Upper lobe of left lung (tissue), 6 donors: ENCODE results near the gene CKAP4. TPM values are rescaled to one million over a fixed set of nuclear protein-coding genes. Genes with fewer than 3 reads are reported as not detected.

ENCODE experiments used
- ATAC-seq, 2 donors: fragments of 200-7000 bp; cut with Tn5 transposase; one replicate each; pipeline ENCODE4 v1.9.1; 2022; ENCODE audit warnings: mild to moderate bottlenecking in 2 of 2, moderate library complexity in 2 of 2; ENCODE audit not compliant: low FRiP score in 2 of 2
- DNase-seq, 2 donors: peaks; one replicate each; pipeline ENCODE4 v3.0.0-alpha.2; 2019 to 2020
- H3K27ac ChIP-seq, 4 donors: fragments of 200-600 bp; sonication (generic); one replicate each; pipeline ENCODE4 v1.5.1; 2016 to 2019
- H3K27me3 ChIP-seq, 4 donors: fragments of 200-600 bp; sonication (generic); one replicate each; pipeline ENCODE4 v1.5.1; 2017 to 2019
- H3K36me3 ChIP-seq, 4 donors: fragments of 200-600 bp; sonication (generic); one replicate each; pipeline ENCODE4 v1.5.1; 2016 to 2019
- H3K4me1 ChIP-seq, 4 donors: fragments of 200-600 bp; sonication (generic); one replicate each; pipeline ENCODE4 v1.5.1; 2018 to 2019
- H3K4me3 ChIP-seq, 4 donors: fragments of 200-600 bp; sonication (generic); one replicate each; pipeline ENCODE4 v1.5.1; 2017 to 2019; ENCODE audit warnings: mild to moderate bottlenecking in 2 of 4, moderate library complexity in 1 of 4
- H3K9me3 ChIP-seq, 4 donors: fragments of 200-600 bp; sonication (generic); one replicate each; pipeline ENCODE4 v1.5.1; 2018 to 2019
- EP300 ChIP-seq, 4 donors: sonication (generic); formaldehyde crosslinking; IDR thresholded peaks; one replicate each; pipeline ENCODE4 v1.5.1; 2017; ENCODE audit warnings: antibody characterized with exemption in 4 of 4, control low read depth in 2 of 4
- POLR2A ChIP-seq, 4 donors: fragments of 450-650 bp; IDR thresholded peaks; one replicate each; pipeline ENCODE4 v1.5.1; 2016 to 2017; ENCODE audit warnings: antibody characterized with exemption in 4 of 4, mild to moderate bottlenecking in 2 of 4
- POLR2AphosphoS5 ChIP-seq, 2 donors: sonication (generic); formaldehyde crosslinking; IDR thresholded peaks; one replicate each; pipeline ENCODE4 v1.5.1; 2017; ENCODE audit warnings: antibody characterized with exemption in 2 of 2
- WGBS, 2 donors: methylation state at CpG; one replicate each; pipeline ENCODE4 v1.1.5; 2017 to 2018; 5-methylcytosine and 5-hydroxymethylcytosine counted together
- total RNA-seq, 6 donors: library from RNA; depleted of rRNA in 4 of 6; stranded (reverse); fragments of >200 nt in 4 of 6; gene quantifications; one replicate each; pipeline versions ENCODE4 v1.1.0 to v1.2.1, GENCODE V29; 2016 to 2021
- TF ChIP-seq, protein P1 (sequence below), 6 experiments: fragments of 450-650 bp in 4 of 6; fragments of 200-600 bp in 2 of 6; sonication (generic) in 2 of 6; IDR thresholded peaks; one replicate each; pipeline ENCODE4 v1.5.1; 2016 to 2019; ENCODE audit warnings: antibody characterized with exemption in 6 of 6
- donor health status: DM: no; HTN: no; CAD: no; lungs with moderate emphysema.
- donor health status: DM: no; HTN: yes; CAD: no; lungs with severe emphysema.

Gene CKAP4
- total RNA-seq, 6 donors from 2014 or later: 16.8 to 70.8 (median 44.5) TPM

DNA sequence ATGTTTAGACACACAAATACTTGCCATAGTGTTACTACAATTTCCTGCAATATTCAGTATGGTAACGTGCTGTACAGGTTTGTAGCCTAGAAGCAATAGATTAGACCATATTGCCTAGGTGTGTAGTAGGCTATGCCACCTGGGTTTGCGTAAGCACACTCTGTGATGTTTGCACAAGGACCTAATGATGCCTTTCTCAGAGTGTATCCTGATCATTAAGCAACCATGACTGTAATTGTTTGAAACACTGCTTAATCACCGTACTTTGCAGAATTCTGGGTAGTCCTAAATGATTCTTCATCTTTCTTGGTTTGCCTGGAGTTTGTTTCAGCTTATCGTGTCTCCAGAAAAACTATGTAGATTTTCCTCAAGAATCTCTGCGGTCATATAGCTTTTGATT is 43.5 kb upstream of the CKAP4 start:
- no peak for TF ChIP-seq POLR2A (IDR thresholded peaks at IDR 0.05)
- TF ChIP-seq, protein P1, sequence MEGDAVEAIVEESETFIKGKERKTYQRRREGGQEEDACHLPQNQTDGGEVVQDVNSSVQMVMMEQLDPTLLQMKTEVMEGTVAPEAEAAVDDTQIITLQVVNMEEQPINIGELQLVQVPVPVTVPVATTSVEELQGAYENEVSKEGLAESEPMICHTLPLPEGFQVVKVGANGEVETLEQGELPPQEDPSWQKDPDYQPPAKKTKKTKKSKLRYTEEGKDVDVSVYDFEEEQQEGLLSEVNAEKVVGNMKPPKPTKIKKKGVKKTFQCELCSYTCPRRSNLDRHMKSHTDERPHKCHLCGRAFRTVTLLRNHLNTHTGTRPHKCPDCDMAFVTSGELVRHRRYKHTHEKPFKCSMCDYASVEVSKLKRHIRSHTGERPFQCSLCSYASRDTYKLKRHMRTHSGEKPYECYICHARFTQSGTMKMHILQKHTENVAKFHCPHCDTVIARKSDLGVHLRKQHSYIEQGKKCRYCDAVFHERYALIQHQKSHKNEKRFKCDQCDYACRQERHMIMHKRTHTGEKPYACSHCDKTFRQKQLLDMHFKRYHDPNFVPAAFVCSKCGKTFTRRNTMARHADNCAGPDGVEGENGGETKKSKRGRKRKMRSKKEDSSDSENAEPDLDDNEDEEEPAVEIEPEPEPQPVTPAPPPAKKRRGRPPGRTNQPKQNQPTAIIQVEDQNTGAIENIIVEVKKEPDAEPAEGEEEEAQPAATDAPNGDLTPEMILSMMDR (IDR thresholded peaks at IDR 0.05): no peak
- peak in 1 of 4 donors; percentile 76 for TF ChIP-seq EP300 (IDR thresholded peaks at IDR 0.05)
- peak in 1 of 2 donors; percentile 68 for DNase-seq
- H3K9me3 ChIP-seq: no peaks in the 10 kb centered on the region
- H3K4me1 ChIP-seq: peaks cover 0 to 6% (median 0%) of the 10 kb centered on the region in 4 donors
- ATAC-seq: peak in 1 of 2 donors; percentile 65
- WGBS, 2 donors: 59 to 63% methylated on average over 5 of the region's 5 CpGs
- H3K36me3 ChIP-seq: no peaks in the 10 kb centered on the region
- no peak overlapping the region for H3K27ac ChIP-seq
- H3K27me3 ChIP-seq: no peaks in the 10 kb centered on the region
- H3K4me3 ChIP-seq: no peak overlapping the region

DNA sequence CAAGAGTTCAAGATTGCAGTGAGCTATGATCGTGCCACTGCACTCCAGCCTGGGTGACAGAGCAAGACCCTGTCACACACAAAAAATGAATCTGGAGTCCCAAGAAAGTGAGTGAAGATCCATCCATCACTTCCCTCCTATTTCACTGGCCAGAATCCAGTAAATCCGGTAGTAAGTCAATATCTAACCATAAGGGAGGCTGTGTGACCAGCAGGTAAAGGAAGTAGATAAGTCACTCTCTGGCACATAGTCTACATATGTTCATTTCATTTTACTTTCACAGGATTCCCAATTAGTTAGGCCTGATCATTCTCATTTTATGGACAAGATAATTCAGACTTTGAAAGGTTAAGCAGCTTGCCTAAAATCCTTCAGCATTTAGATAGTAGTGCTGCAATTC is 42.8 kb upstream of the CKAP4 start:
- DNase-seq (no peak), ATAC-seq (no peak)
- H3K9me3 ChIP-seq: no peaks in the 10 kb centered on the region
- 63 to 64% methylated on average over 2 of the region's 2 CpGs for WGBS, 2 donors
- peaks cover 0 to 6% (median 0%) of the 10 kb centered on the region in 4 donors for H3K4me1 ChIP-seq
- no peak overlapping the region for H3K27ac ChIP-seq
- H3K36me3 ChIP-seq: no peaks in the 10 kb centered on the region
- no peak overlapping the region for H3K4me3 ChIP-seq
- H3K27me3 ChIP-seq: no peaks in the 10 kb centered on the region
- TF ChIP-seq, protein P1 (IDR thresholded peaks at IDR 0.05): no peak
- no peak for TF ChIP-seq POLR2AphosphoS5 (IDR thresholded peaks at IDR 0.05)
- no peak for TF ChIP-seq POLR2A (IDR thresholded peaks at IDR 0.05)
- TF ChIP-seq EP300 (IDR thresholded peaks at IDR 0.05): no peak

DNA sequence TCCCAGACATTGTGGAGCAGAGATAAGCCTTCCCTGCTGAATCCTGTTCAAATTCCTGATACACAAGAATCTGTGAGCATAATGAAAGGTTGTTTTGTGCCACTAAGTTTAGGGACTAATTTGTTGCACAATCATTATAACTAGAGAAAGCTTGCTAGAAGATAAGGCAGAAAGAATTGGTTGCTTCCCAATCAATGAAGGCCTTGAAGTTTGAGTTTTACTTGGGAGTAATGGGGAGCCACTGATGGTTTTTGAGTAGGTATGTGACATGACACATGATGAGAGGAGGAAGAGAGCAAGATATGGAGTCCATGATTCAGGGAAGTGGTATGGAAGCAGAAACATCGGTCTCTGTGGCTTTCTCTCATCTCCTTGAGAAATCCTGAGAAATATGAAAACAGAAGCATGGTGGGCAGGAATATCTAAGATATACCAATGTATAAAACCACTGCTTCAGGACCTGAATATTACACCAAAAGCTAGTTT is 41.4 kb upstream of the CKAP4 start:
- no peak for TF ChIP-seq EP300 (IDR thresholded peaks at IDR 0.05)
- TF ChIP-seq, protein P1 (IDR thresholded peaks at IDR 0.05): no peak
- no peak for TF ChIP-seq POLR2AphosphoS5 (IDR thresholded peaks at IDR 0.05)
- TF ChIP-seq POLR2A (IDR thresholded peaks at IDR 0.05): no peak
- no peaks in the 10 kb centered on the region for H3K27me3 ChIP-seq
- H3K4me3 ChIP-seq: no peak overlapping the region
- no peak for ATAC-seq
- peaks cover 0 to 6% (median 4%) of the 10 kb centered on the region in 4 donors for H3K4me1 ChIP-seq
- no peak overlapping the region for H3K27ac ChIP-seq
- 82 to 90% methylated on average over 1 of the region's 1 CpG for WGBS, 2 donors
- H3K9me3 ChIP-seq: no peaks in the 10 kb centered on the region
- DNase-seq: no peak
- H3K36me3 ChIP-seq: no peaks in the 10 kb centered on the region

DNA sequence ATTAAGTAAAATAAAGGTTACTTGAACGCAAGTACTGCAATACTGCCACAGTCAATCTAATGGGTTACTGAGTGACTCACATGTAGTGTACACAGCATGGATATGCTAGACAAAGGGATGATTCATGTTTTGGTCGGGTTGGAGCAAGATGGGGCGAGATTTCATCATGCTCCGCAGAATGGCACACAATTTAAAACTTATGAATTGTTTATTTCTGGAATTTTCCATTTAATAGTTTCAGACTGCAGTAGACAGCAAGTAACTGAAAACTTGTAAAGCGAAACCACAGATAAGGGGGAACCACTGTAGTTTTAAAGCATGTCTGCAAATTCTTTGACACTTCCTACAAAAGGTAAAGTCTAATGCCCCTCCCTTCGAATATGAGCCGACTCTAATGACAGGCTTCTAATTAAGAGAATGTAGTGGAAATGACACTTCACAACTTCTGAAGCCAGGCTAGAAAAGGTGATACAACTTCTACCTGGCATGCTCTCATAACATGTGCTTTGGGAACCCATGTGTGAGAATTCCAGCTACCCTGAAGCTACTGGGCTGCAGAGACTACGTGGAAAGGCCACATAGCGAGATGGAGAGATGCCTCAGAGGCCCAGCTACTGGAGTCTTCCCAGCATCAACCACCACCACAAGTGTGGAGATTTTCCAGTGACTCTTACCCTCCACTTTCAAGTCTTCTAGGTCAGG is 40.8 kb upstream of the CKAP4 start:
- Histone ChIP-seq H3K4me3 (no peak overlapping the region), H3K36me3 (no peaks in the 10 kb centered on the region), H3K27me3 (no peaks in the 10 kb centered on the region), H3K4me1 (peaks cover 0 to 6% (median 4%) of the 10 kb centered on the region in 4 donors), H3K27ac (no peak overlapping the region), H3K9me3 (no peaks in the 10 kb centered on the region)
- WGBS, 2 donors: 72 to 77% methylated on average over 9 of the region's 9 CpGs
- no peak for DNase-seq
- ATAC-seq: peak in 1 of 2 donors; percentile 91
- no peak for TF ChIP-seq POLR2A (IDR thresholded peaks at IDR 0.05)
- TF ChIP-seq, protein P1 (IDR thresholded peaks at IDR 0.05): no peak
- TF ChIP-seq POLR2AphosphoS5 (IDR thresholded peaks at IDR 0.05): no peak

DNA sequence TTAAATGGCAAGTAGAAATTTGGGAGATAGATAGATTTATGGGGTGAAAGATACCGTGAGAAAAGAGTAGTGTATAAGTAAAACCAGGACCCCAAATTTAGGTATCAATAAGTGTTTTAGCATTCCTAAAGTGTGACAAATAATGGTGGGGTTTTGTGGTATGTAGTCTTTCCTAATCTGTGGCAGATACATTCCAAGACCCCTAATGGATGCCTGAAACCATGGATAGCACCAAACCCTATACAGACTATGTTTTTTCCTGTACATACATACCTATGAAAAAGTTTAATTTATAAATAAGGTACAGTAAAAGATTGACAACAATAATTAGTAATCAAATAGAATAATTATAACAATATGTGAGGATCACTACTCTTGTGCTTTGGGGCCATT is 40.3 kb upstream of the CKAP4 start:
- 97 to 100% methylated on average over 1 of the region's 1 CpG for WGBS, 2 donors
- Histone ChIP-seq H3K27me3 (no peaks in the 10 kb centered on the region), H3K4me1 (peaks cover 0 to 6% (median 4%) of the 10 kb centered on the region in 4 donors), H3K36me3 (no peaks in the 10 kb centered on the region), H3K4me3 (no peak overlapping the region), H3K27ac (no peak overlapping the region), H3K9me3 (no peaks in the 10 kb centered on the region)
- ATAC-seq (no peak), DNase-seq (no peak)
- TF ChIP-seq EP300 (IDR thresholded peaks at IDR 0.05) (no peak), POLR2A (IDR thresholded peaks at IDR 0.05) (no peak), POLR2AphosphoS5 (IDR thresholded peaks at IDR 0.05) (no peak)
- TF ChIP-seq, protein P1 (IDR thresholded peaks at IDR 0.05): no peak
